COLO668 (cell line): Measurements from ENCODE around the gene CD68.

Source experiments
- DNase-seq: peaks from one replicate; lab custom pipeline; 2025; ENCODE audit not compliant: unreplicated experiment; lab: John Stamatoyannopoulos, UW

The CD68 gene, protein sequence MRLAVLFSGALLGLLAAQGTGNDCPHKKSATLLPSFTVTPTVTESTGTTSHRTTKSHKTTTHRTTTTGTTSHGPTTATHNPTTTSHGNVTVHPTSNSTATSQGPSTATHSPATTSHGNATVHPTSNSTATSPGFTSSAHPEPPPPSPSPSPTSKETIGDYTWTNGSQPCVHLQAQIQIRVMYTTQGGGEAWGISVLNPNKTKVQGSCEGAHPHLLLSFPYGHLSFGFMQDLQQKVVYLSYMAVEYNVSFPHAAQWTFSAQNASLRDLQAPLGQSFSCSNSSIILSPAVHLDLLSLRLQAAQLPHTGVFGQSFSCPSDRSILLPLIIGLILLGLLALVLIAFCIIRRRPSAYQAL

DNA sequence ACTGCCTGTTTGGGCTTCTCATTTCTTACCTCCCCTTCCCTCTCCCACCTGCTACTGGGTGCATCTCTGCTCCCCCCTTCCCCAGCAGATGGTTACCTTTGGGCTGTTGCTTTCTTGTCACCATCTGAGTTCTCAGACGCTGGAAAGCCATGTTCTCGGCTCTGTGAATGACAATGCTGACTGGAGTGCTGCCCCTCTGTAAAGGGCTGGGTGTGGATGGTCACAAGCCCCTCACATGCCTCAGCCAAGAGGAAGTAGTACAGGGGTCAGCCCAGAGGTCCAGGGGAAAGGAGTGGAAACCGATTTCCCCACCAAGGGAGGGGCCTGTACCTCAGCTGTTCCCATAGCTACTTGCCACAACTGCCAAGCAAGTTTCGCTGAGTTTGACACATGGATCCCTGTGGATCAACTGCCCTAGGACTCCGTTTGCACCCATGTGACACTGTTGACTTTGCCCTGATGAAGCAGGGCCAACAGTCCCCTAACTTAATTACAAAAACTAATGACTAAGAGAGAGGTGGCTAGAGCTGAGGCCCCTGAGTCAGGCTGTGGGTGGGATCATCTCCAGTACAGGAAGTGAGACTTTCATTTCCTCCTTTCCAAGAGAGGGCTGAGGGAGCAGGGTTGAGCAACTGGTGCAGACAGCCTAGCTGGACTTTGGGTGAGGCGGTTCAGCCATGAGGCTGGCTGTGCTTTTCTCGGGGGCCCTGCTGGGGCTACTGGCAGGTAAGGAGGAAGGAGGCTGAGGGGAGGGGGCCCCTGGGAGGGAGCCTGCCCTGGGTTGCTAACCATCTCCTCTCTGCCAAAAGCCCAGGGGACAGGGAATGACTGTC, at the start of gene CD68:
Gene CD68, plus strand, starts transcription at position 638 of the 833 bp plus-strand sequence. Its CDS starts 40 bp downstream, at position 678.
- DNase-seq = peak; percentile 13

- DNase-seq = no peak
Measured at GRCh38 chr17:7530023-7530900, 49.2 kb upstream of the CD68 start.

DNA sequence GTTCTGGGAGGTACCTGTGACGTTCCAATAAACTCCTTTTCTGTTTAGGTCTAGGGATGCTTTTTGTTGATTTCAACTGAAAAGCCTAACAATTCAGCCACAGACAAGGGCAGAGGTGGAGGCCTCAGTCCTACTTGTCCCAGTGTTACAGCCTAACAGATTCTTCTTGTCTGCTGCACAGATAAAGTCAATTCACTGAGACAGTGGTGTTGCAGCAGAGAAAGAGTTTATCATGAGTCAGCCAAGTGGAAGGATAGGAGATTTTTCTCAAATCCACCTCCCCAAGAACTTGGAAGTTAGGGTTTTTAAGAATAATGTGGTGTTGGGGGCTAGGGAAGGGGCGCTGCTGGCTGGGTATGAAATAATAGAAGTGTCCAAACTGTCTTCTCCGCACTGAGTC, 41.4 kb upstream of the CD68 start:
- no peak for DNase-seq

GRCh38 chr17:7538891-7539545, 40.4 kb upstream of the CD68 start:
- no peak for DNase-seq

GRCh38 chr17:7541074-7541621, 38.3 kb upstream of the CD68 start:
- DNase-seq = no peak

DNA sequence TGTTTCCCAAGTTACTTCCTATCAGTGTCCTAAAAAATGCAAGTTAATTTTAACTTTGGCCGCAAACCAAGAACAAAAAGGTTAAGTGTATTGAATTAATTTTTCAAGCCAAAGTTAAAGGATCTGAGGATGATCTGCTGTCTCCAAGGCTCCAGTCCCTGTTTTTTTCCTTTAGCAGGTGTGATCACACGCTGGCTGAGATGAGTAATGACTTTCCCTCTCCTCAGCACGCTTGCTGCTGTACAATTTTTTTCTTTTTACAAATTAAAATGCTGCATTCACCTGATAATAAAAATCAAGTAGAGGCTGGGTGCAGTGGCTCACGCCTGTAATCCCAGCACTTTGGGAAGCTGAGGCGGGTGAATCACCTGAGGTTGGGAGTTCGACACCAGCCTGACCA, 34.5 kb upstream of the CD68 start:
- DNase-seq = no peak

DNA sequence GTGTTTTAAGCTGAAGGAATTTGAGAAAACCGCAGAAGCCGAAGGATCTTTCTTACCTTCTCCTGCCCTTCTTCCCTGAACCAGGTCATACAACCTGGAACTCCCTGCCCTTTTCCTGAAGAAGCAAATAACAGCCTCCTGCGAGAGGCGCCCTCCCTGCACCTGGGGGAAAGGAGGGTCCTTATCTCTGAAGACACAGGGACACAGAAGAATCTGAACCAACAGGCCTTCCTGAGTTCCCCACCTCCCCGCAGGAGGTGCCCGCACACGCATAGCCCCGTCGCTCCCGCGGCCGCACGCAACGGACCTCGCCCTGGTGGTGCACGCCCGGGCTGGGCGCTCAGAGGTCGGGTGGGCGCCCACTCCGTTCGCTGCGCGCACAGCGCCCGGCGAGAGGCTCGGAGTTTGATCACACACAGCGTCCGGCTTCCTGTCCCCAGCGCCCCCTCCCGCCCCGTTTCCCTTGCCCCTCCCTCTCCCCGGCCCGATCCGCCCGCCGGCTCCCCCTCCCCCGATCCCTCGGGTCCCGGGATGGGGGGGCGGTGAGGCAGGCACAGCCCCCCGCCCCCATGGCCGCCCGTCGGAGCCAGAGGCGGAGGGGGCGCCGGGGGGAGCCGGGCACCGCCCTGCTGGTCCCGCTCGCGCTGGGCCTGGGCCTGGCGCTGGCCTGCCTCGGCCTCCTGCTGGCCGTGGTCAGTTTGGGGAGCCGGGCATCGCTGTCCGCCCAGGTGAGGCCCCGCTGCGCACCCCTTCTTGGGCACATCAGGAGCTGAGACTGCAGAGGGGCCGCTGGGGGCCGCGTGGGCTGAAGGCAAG, 30.6 kb upstream of the CD68 start, which contains the start of gene TNFSF12:
Gene TNFSF12, plus strand, starts transcription at position 474 of the 816 bp plus-strand sequence. Its CDS starts 96 bp downstream, at position 570.
- no peak for DNase-seq

DNA sequence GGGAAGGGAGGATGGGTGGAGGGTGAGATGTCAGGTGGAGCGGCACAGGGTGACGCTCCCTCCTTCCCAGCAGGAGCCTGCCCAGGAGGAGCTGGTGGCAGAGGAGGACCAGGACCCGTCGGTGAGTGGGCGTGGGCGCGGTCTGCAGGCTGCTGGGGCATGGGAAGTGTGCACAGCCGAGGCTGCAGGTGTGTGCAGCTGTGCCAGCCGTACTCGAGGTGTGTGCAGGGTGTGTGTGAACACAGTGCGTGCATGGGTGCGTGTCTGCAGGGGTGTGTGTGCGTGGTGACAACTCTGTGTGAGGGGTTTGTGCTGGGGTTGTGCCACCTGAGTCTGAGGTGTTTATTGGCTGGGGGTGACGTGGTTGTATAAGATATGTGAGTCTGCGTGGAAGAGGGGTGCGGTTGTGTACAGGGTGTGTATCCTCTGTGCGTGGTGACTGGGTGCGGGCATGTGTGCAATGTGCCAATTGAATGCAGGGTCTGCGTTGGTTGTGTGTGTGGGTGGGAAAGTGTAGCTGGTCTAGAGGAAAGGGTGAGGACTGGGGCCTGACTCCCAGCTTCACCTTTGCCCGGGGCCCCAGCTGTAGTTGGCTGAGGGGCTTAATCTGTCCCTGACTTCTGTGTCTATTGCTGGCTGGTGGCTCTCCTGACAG, 29.9 kb upstream of the CD68 start:
- DNase-seq = peak; percentile 1

- no peak for DNase-seq
Measured at GRCh38 chr17:7550344-7550743, 29.1 kb upstream of the CD68 start.

DNA sequence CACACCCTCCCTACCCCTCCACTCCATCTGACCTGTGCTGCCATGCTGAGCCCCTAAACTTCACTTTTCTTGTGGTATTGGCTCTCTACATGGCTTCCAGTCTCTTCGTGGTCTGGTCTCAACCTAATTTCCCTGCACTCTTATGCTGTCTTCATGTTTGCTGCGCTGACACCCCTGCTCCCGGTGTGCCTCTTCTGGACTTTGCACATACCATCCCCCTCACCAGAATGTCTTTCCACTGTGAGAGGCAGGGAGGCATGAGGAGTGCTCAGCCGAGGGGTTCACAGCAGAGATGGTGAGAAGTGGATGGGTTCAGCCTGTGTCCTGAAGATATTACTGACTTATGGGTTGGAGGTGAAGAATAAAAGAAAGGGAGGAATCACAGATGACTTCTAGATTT, 28.0 kb upstream of the CD68 start:
- DNase-seq = no peak

DNA sequence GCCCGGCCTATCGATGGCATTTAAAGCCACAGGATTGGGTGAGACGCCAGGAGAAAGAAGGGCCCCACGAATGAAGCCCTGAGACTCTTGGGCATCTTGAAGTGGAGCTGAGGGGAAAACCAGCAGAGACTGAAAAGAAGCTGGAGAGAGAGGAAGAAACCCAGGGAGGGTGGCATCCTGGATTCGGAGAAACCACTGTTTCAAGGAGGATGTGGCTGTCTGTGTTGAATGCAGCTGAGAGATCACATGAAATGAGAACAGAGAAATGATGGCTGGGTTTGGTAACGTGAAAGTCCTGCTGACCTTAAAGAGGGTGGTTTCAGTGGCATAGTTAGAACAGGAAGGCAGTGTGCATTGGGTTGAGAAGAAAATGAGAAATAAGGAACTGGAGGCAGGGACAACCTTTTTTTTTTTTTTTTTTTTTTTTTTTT, 26.8 kb upstream of the CD68 start:
- DNase-seq = no peak

GRCh38 chr17:7553356-7553755, 26.1 kb upstream of the CD68 start:
- DNase-seq = no peak

DNA sequence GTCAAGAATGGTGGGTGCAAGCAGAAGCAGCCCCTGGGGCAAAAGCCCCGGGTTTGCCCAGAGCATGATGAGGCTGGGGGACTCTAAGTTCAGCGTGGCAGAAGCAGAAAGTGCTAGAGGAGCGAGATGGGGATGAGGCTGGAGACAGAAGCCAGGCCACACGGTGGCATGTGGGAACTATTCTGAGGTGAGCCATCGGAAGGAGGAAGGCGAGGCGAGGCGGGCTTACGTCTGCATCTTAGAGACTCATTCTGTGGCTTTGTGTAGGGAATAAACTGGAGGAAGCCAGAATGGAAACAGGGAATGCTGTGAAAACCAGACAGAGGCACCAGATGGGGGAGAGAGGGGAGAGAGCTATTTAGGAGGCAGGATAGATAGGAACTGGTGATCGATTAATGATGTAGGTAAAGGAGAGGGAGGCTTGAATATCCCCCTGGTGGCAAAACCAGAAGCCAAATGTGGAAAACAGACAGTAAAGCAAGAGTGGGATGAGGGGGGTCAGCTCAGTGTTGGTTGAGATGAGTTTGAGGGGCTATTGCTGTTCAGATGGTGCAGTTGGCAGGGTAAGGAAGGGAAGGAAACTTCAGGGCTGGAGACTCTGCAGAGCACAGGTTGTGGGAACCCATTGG, 24.0 kb upstream of the CD68 start:
- no peak for DNase-seq

- DNase-seq = no peak
Measured at GRCh38 chr17:7556627-7557026, 22.8 kb upstream of the CD68 start.

DNA sequence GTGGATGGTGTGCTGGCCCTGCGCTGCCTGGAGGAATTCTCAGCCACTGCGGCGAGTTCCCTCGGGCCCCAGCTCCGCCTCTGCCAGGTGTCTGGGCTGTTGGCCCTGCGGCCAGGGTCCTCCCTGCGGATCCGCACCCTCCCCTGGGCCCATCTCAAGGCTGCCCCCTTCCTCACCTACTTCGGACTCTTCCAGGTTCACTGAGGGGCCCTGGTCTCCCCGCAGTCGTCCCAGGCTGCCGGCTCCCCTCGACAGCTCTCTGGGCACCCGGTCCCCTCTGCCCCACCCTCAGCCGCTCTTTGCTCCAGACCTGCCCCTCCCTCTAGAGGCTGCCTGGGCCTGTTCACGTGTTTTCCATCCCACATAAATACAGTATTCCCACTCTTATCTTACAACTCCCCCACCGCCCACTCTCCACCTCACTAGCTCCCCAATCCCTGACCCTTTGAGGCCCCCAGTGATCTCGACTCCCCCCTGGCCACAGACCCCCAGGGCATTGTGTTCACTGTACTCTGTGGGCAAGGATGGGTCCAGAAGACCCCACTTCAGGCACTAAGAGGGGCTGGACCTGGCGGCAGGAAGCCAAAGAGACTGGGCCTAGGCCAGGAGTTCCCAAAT, 22.2 kb upstream of the CD68 start:
- DNase-seq = no peak

DNA sequence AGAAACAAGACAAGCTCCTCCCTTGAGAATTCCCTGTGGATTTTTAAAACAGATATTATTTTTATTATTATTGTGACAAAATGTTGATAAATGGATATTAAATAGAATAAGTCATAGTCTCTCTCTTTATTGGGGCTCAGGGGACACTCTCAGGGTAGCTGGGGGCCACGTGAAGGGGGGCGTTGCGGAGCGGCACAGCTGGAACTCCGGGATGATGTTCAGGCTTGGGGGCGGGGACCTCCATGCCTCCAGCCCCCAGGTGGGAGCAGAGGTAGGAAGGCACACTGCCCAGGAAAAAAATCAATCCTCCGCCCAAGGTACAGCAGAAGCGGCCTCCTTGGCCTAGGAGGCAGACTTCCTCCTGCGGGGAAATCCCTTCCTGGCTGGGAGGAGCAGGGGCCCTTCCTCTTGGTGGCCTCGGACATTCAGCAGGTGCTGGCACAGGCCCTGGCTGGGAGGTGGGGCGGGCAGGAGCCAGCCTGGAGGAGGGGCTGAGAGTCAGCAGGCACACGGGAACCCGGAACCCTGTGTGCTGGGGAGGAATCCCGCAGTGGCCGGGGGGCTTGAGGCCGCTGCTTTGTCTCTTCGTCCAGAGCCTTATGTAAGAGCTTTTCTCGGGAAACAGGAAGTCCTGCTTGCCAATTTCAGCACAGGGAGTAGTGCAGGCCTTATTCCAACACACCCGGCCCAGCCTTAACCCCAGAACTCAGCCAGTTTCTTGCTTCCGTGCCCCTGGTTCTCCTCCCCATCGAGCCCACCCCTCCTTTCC, 21.5 kb upstream of the CD68 start:
- DNase-seq = peak; percentile 80
